GM19463 (cell line): ENCODE measurements around the gene CNBD2.
A peak's percentile ranks its signal among the peaks of the same experiment; 100 is the strongest.
"Not testable (repeated sequence)": the region's sequence is repeated elsewhere in the genome, so short reads cannot be mapped to it uniquely, and the experiment has no call there.

Experiments used
- ATAC-seq: cut with Tn5 transposase; IDR thresholded peaks from one replicate; pipeline ENCODE4 v1.9.1; 2021; ENCODE audit warnings: mild to moderate bottlenecking, moderate library complexity; ENCODE audit not compliant: unreplicated experiment

The CNBD2 gene

GRCh38 chr20:36018208-36018988 lies 50.0 kb downstream of the CNBD2 start:
- no peak for ATAC-seq

- not testable (repeated sequence) for ATAC-seq
Measured at GRCh38 chr20:36026131-36026530, 57.7 kb downstream of the CNBD2 start.

- ATAC-seq = no peak
Measured at GRCh38 chr20:36028106-36028808, 59.9 kb downstream of the CNBD2 start.

- no peak for ATAC-seq
Measured at GRCh38 chr20:36030149-36030548, 61.8 kb downstream of the CNBD2 start.

- ATAC-seq = no peak
Measured at GRCh38 chr20:36031806-36032205, 63.4 kb downstream of the CNBD2 start.

- no peak for ATAC-seq
Measured at GRCh38 chr20:36034875-36035274, 66.5 kb downstream of the CNBD2 start.

- no peak for ATAC-seq
Measured at GRCh38 chr20:36035745-36036144, 67.4 kb downstream of the CNBD2 start.

GRCh38 chr20:36036688-36037087 lies 68.3 kb downstream of the CNBD2 start:
- no peak for ATAC-seq

GRCh38 chr20:36040571-36040970 lies 72.2 kb downstream of the CNBD2 start:
- no peak for ATAC-seq

GRCh38 chr20:36043441-36043840 lies 75.1 kb downstream of the CNBD2 start:
- ATAC-seq = no peak

GRCh38 chr20:36043892-36044515 lies 75.6 kb downstream of the CNBD2 start:
- no peak for ATAC-seq

GRCh38 chr20:36045373-36045714 lies 77.0 kb downstream of the CNBD2 start:
- ATAC-seq = no peak

GRCh38 chr20:36046073-36046798 lies 77.8 kb downstream of the CNBD2 start:
- ATAC-seq = not testable (repeated sequence)

- not testable (repeated sequence) for ATAC-seq
Measured at GRCh38 chr20:36049408-36049807, 81.0 kb downstream of the CNBD2 start.

GRCh38 chr20:36050436-36051317 lies 82.3 kb downstream of the CNBD2 start:
- peak; percentile 91 for ATAC-seq

GRCh38 chr20:36051318-36052116 lies 83.1 kb downstream of the CNBD2 start:
- no peak for ATAC-seq

GRCh38 chr20:36052117-36052513 lies 83.7 kb downstream of the CNBD2 start:
- no peak for ATAC-seq

GRCh38 chr20:36053863-36054518 lies 85.6 kb downstream of the CNBD2 start:
- not testable (repeated sequence) for ATAC-seq

- no peak for ATAC-seq
Measured at GRCh38 chr20:36055145-36055544, 86.8 kb downstream of the CNBD2 start.
